Activated naive CD4-positive, alpha-beta T cell treated with anti-CD3 and anti-CD28 coated beads, Interleukin-2, amount 50 U/mL, for 16 hours (primary cell): ENCODE data around the gene C6orf132.
"Not testable (repeated sequence)": the region's sequence is repeated elsewhere in the genome, so short reads cannot be mapped to it uniquely, and the experiment has no call there.

Experiments used
- DNase-seq: peaks from one replicate; pipeline ENCODE4 v3.0.0-alpha.2; 2020

The C6orf132 gene

DNA sequence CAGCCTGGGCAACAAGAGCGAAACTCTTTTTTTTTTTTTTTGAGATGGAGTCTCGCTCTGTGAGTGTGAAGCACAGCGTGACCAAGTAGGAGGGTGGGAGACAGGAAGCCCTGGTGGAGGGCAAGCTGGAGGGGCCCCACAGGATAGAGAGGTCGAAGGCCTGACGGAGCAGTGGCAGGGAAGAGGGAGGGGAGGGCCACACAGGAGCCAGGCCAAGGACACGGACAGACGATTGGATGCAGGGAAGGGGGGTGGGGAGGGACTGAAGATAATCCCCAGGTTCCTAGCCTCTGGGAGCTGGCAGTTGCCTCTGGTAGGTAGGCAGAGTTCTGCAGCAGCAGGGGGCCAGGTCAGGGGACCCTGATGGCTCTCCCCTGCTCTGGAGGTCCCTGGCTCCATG, 20.0 kb upstream of the C6orf132 start:
- no peak for DNase-seq

DNA sequence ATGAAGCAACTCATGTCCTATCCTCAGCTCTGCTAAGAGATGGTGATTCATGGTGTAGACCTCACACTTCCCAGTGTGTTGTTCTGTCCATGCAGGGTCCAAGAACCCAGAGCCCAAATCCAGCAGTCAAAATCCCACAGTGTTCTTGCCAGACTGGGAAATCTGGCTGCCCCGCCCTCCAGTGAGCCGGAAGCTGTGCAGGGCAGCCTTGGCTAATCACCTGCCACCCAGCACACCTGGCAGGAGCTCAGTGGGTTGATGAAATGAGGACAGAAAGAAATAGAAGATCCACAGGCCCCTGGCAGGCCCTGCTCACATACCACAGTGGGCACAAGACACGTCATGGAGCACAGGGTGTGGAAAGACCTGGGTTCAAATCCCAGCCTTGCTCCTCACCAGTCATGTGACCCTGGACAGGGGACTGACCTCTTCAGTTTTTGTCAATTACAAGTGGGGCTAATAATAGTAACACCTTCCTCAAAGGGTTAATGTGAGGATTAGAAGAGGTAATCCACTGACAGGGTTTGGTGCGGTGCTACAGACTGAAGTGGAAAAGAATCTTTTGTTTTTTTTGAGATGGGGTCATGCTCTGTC, 17.1 kb upstream of the C6orf132 start:
- DNase-seq: no peak

DNA sequence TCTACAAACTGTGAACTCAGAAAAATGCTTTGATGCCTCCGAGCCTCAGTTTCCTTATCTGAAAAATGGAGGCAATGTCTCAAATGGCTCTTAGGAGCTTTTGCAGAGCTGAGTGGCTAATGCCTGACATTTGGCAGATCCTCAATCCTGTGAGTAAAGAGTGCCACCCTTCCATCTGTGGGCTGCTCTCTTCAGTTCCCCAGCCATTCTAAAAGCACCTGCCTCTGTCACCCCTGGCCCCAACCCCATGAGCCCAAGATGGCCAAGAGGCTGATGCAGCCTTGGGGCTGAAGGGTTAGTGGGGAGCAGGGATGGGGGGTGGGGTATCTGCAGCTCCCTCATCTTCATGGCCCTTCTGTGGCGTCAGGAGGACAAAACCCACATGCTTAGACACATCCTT, 16.2 kb upstream of the C6orf132 start:
- DNase-seq: no peak

DNA sequence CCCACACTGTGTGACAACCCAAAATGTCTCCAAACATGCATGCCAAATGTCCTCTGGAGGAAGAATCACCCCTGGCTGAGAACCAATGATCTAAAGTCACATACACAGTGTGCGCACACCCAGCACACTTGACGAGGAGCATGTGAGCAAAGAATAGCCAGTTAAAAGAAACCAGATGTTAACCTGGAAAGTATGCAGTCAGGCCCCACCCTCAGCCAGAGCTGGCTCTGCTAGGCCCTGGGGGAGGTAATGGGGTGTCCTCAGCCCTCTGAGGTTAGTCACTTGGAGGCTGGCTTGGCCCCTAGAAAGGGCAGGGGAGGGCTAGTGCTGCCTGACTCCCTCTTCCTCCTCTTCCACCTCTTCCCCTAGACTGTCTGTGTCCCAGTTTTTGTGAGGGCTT, 15.6 kb upstream of the C6orf132 start:
- DNase-seq: no peak

DNA sequence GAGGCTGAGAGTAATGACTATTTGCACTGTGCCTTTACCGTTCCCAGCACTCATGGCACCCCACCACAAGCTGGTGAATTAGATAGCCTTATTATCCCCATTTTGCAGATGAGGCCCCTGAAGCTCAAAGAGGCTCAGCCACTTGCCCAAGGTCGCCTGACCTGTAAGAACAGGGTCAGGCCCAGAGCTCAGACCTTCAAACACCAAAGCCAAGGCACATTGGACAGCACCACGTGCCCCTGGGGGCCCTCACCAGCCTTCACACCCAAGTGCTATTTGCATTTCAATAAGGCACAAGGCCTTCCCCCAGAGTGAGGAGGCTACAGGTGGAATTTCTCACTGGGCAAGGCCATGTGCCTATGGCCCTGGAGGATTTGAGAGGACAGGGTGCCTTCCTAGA, 14.2 kb upstream of the C6orf132 start:
- DNase-seq: no peak

DNA sequence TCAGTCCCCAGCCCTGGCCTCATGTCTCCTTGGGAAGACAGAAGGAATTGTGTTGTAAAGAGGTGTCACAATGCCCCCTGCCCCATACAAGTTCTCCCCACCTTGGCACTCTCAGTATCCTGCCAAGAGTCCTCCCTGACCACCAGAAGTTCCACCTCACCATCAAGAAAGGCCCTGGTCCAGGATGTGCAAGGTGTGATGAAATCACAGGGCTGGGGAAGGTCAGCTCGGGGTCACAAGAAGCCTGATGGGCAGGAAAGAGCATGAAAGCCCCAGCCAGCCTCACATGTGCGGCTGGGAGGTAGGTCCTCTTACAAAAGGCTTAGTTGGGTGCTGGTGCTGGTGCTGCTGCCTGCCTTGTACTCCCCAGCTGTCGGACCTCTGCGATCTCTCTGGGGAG, 12.9 kb upstream of the C6orf132 start:
- no peak for DNase-seq

DNA sequence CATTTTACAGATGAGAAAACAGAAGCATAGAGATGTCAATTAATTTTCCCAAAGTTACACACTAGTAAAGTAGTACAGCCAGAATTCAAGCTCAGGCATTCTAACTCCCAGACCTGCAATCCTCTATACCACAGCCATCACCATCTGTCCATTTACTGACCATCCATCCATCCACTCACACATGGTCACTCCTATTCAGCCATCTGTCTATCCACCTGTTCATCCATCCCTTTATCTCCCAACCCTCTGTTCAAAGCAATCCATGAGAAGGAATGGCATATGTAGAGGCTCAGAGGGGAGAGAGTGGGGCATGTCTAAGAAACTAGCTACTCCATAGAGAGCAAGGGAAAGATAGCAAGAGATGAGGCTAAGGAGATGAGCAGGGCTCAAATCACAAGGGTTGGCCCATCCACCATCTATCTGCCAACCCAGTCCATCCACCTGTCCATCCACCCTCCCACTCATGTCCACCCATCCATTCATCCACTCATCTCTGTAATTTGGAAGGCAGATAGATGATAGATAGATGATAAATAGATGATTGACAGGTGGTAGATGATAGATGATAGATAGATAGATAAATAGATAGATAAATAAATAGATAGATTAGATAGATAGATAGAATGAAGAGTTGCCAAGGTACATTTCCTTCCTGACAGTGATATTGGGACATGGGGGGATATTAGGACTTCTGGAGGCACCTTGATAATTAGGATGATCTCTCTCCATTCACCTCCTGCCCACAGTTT, 12.2 kb upstream of the C6orf132 start:
- no peak for DNase-seq

DNA sequence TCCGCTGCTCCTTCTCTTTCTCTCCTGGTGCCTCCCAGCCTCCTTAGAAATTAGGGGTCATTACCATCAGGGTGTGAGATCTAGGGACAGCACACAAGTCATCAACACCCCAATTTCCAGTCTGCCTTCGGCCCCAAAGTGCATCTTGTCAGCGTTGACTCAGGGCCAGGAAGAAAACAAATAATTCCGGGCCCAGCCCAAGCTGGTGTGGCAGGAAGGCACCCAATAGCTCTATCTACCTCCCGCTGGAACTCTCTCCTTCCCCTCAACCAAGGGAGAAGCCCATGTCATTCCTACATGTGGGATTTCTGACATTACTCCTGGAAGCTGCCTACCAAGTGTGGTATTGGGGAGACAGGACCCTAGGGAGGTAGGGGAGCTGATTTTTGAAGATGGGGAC, 11.5 kb upstream of the C6orf132 start:
- DNase-seq: no peak

DNA sequence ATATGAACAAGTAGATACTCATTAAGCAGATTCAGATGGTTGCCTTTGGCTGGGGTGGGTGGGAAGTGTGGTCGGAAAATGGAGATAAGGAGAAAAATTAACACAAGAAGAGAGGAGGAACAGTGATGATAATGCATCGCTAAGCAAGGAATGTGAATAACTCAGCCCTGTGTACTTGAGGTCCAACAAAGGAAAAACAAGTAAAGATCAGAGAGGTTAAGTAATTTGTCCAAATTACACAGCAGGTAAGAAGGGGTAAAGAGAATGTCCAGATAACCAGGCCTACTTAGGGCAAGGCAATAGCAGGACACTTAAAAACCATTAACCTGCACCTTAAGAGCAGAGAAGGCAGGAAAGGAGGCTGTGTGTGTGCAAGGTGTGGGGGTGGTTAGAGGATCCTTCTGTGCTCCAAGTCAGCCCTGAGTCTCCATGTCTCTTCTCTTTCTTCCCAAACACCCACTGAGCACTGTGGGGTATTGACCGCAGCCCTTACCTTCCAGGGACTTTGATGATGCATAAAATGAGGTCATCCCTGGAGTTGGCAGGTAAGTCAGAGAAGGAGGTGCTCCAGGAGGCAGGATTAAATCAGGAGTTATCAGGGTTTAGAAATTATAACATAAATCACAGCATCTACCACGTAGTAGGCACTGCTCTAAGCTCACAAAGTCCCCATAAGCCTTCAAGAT, 10.3 kb upstream of the C6orf132 start:
- DNase-seq: not testable (repeated sequence)

DNA sequence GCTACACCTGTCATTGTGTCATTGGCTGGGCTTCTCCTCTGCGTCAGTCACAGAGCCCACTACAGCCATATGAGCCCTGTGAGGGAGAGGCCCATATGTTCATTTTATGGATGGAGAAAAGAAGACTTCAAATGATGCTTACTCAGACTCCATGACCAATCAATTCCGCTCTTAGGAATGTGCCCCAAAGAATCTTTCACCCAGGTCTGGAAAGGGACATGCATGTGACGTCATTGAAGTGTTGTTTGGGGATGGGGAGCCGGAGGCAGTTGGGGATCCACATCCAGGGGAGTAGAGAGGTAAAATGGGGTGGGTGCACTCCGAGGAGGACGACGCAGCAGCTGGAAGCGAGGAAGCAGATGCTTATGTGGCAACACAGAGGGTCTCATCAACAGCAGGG, 9.6 kb upstream of the C6orf132 start:
- DNase-seq: no peak

DNA sequence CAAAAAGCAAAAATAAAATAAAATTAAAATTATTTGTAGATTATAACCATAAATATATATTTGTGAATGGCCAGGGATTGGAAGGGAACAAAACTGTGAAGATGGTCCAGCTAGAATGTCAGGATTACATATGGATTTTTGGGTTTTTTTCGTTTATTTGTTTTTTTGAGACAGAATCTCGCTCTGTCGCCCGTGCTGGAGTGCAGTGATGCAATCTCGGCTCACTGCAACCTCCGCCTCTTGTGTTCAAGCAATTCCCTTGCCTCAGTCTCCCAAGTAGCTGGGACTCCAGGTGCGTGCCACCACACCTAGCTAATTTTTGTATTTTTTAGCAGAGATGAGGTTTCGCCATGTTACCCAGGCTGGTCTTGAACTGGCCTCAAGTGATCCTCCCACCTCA, 7.8 kb upstream of the C6orf132 start:
- no peak for DNase-seq

DNA sequence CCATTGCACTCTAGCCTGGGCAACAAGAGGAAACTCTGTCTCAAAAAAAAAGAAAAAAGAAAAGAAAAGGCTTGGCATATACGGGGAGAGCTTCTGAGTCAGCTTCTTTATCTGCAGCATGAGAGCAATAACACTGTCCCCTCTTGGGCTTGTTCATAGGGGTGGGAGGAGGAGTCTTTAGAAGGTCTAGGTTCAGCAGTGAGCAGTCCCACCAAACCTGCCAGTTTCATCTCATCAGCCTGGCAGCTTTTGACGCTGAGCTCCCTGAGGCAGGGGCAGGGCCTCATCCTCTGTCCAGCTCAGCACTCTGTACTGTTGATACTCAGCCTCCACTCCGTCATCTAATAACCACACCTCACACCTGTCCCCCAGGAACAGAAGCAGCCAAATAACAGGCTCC, 5.6 kb upstream of the C6orf132 start:
- DNase-seq: no peak

DNA sequence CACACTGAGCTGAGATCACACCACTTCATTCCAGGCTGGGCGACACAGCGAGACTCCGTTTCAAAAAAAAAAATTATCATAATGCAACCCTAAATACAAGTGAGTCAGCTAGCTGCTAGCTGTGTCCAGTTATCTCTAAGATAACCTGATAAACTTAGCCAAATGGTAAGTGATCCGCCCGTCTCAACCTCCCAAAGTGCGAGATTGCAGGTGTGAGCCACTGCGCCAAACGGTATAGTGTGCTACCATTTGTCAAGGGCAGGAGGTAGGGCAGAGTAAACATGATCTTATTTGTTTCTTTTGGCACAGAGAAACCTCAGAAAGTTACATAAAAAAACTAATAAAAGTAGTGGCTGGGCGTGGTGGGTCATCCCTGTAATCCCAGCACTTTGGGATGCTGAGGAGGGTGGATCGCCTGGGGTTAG, 4.7 kb upstream of the C6orf132 start:
- no peak for DNase-seq

DNA sequence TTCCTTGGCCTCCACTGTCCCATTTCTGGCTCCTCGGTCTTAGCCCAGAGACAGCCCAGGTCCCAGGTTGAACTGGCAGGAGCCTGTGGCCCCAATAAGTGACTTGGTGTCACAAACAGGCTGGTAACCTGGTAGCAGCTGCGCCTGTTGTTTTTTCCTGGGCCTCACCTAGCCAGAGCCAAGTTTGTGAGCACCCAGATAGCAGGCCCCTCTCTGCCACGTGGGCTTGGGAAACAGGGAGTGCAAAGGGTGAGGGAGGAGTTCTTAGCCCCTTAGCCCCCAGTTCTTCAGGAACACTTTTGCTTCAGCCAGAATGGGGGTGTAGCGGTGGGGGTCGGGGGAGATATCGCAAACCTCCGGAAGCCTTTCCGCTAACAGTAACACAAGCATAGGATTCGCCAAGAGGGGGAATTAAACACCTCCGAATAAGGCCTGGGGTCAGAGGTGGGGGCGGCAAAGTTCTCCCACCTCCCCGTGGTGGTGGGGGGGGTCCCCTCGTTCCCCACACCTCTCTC, 760 bp downstream of the C6orf132 start:
- DNase-seq: no peak

DNA sequence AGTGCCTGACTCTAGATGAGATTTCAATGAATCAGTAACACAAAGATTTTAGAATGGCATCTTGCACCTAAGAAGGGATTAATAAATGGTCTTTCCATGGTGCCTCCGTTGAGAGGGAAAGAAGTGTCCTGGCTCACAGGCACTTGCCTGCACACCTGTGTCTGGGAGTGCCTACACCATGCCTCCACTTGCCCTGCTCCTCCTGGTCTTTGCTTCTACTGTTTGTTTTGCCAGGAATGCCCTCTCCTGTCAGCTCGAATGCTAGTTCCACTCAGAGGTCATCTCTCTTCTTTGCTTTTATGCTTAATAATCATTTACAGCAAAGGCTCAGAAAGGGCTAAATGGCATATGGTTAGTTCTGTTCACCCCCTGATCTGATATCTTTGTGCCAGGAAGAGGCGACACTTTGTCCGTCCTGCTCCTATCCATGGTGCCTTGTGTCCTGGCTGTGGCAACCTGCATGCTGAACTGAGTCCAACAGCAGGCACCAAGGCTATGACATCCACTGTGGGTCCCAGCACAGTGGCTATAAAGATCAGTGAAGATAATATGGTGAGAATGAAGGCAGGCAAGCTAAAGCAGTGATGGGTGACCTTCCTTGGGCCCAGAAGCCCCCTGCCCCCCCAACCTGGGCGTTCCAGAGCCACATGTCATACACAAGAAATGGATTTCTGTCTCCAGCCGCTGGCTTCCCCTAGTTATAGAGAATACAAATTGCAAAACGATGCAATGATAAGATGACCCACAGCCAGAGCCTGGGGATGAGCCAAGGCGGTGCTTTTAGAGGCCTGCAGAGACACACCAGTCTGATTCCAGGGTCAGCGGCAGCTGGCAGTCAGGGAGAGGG, 1.4 kb downstream of the C6orf132 start:
- DNase-seq: no peak

DNA sequence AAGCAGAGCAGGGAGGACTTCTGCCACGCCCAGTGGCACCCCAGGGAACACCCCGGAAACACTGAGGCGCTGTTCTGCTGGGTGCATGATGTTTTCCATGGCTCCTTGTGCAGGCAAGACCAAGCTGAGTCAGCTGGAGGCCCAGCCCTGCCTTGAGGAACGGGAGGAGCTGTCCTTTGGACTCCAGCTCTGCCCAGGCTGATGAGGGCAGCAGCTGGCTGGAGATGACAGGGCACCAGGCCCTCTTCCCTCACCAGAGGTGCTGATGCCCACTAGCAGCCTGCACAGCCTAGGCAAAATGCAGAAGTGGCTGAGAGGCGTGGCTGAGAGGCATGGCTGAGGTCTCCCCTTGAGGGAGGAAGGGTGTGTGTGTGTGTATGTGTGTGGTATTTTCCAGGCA, 2.4 kb downstream of the C6orf132 start:
- DNase-seq: no peak

DNA sequence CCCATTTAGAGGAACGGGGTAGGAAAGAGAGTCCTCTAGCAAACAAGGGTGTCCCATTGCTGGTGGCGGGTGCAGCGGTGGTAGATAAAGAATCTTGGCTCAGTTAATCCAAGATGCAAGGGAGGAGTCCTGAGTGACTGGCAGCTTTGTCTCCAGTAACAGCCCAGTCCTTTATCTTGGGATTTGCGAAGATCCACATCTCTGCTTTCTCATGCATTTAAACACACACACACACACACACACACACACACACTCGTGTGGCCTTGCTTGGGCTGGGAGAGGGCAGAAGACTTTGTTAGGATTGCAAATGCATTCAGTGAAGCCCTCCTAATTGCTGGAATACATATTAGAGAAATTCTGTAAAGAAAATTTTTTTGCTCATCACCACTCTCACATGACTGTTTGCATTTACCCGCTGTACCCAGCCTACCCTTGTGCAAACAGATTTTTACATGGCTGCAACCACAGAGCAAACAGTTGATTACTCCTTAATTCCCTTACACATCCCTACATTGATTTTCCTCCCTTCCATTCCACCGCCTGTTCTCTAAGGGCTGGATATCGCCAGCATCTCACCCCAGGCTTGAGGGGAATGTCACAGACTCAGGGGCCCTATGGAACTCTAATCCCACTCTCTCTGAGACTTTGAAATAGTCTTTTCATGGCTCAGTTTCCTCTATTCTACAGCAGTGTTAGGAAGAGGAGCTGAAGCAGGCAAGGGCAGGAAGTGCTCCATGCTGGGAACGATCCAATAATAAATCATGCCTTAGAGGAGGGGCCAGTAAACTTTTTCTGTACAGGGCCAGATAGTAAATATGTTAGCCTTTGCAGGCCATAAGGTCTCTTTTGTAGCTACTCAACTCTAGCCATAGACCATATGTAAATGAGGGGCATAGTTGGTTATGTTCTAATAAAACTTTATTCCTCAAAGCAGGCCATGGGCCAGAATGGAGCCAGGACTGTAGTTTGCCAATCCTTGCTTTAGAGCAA, 3.5 kb downstream of the C6orf132 start:
- no peak for DNase-seq

DNA sequence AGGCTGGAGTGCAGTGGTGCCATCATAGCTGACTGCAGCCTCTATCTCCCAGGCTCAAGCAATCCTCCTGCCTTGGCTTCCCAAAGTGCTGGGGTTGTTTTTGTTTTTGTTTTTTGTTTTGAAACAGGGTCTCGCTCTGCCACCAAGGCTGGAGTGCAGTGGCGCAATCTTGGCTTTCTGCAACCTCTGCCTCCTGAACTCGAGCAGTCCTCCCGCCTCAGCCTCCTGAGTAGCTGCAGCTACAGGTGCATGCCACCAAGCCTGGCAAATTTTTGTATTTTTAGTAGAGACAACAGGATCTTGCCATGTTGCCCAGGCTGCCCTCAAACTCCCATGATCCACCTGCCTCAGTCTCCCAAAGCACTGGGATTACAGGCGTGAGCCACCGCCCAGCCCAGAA, 4.2 kb downstream of the C6orf132 start:
- no peak for DNase-seq

DNA sequence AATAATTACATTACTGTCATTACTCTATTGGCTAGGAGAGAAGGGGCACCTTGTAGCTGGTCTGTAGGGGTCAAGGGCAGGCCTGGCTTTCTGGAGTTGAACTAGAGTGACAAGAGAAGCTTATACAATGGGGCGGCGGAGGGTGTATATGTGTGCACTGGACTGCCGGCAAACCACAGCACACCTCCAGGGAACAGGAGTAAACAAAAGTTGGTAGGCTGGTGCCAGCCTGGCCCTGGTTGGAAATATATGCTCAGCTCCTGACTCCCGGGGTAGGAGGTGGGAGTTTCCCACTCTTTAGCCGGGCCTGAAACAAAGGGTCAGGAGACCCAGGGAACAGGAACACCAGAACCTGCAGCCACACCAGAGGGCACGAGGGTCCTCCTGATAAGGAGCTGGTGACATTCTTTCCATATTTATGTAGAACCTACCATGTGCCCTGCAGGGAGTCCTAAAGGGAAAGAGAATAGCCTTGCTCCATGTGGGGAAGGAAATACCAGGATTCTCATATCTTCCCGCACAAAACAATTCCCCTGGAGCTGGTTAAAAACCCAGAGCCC, 5.1 kb downstream of the C6orf132 start:
- DNase-seq: no peak

DNA sequence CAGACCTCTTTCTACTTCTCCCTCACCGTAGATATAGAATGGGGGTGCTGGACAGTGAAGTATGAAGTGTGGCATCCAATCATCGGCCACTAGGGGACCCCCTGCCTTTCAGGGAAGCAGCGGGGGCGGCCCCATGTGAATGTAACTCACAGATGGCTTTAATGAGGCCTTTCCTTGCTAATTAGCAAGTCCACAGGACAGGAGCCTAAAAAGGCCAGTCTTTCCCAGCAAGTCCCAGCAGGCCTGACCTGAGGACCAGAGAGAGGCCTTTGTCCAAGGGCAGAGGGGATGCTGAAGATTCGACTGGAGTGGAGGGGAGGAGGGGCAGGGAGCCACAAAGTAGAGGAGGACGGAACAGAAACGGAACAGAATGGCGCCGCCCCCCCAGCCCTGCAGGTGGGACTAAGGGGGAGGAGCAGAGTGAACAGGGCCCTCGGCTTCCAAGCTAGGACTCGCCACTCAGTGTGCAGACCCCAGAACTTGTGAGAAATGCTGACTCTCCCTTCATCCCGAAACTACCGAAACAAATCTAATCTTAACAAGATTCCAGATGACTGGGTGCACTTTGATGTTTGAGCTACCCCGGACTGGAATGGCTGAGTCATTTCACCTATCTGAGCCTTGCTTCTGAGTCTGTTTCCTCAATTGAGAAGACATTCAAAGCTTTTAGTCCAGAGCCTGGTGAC, 5.8 kb downstream of the C6orf132 start:
- peak; percentile 33 for DNase-seq

DNA sequence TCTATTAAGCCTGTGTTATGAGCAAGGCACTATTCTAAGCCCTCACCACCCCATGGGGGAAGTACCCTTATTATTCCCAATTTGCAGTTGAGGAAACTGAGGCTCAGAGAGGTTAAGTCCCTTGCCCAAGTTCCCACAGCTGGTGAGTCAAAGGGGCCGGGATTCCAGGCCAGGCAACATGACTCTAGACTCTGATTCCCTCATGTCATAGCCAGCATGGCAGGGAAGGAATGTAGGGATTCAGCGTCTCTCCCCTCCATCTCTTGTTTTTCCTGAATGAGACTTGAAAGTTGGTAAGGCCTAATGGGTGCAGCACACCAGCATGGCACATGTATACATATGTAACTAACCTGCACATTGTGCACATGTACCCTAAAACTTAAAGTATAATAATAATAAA, 6.7 kb downstream of the C6orf132 start:
- DNase-seq: no peak
